IPS DF 4.7 (cell line): Measurements from ENCODE around the gene INO80E.

Experiments
- DNase-seq: peaks from one replicate; pipeline ENCODE4 v3.0.0-alpha.2; 2013; ENCODE audit warnings: low spot score; ENCODE audit errors: extremely low read depth

Gene INO80E

DNA sequence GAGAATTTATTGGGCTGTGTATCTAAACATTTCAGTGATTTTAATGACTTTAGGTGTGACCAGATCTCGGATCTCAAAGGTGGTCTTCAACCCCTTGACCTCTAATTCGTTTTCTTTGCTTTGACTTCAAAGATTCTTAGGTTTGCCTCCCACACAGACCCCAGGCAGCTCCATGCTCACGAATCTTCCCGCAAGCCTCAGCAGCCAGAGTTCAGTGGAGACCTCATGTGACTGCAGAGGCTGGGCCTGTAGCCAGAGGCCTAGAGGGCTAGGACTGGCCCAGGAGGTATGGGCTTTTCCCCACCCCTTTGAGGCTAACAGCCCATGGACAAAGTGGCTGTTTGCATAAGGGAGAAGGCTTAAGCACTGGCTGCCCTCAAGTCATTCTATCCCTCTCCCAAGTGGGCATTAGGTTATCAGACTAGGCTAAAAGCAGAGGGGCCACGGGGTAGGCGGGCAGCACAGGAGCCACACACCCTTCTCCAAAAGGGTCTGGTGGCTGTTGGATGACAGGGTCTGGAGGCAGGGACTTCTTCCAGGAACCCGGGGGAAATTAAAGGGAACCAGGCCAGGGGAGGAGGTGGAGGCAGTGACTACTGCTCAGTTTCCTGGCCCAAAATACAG is 3.6 kb upstream of the INO80E start:
- DNase-seq = no peak

DNA sequence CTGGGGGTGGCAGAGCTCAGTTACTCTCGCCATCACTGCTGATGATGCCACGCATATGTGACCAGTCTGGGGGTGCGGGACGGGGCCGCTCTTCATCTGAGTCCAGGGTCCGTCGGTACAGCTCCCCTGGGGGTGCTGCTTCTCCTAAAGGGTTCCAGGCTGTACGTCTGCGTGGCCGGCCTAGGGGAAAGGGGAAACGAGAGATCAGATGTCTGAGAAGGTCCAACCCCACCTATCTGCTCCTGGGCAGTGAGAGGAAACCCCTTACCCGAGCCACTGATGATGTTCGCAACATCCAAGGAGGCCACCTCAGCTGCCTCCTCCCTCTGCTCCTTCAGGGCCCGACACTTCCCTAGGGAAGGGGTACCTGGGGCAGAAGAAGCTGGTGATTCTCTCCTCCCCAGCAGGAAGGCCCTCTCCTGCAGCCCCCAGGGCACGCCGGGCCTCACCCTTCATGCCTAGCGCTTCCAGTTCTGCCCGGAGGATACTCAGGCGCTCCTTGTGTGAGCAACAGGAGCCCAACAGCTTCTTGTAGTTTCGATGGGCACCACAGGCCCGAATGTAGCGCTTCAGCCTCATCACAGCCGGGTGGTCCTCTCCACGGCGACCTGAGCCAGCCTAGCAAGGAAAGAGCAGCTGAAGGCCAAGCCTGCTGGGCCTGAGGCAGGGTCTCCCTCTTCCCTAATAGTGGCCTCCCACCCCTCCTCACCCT is 2.7 kb upstream of the INO80E start:
- no peak for DNase-seq

DNA sequence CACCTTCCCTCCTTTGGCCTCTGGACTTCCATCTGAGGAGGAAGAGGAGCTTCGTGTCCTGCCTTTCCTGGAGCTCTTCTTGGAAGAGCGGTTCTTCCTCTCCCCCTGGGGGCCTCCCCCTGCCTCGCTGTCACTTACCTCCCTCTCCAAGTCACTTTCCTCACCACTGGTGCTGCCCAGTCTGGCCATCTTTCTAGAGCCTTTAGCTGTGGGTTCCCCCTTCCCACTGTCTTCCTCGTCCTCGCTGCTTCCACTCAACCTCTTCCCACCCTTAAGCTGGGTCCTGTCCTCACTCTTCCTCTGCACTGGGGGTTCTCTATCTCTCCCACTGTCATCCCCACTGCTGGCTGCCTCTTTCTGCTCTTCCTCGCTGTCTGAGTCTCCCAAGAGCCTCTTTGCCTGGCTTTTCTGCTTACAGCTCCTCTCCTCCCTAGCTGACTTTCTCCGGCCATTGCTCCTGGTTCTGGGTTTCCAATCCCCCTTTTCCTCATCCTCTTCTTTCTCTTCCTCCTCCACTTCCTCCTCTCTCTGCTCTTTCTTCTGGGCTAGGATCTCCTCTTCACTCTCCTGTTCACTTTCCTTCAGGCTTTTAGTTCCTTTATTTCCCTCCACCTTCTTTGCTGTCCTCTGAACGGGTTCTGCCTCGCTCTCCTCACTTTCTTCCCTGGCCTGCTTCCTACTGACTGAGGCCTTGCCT is 2.0 kb upstream of the INO80E start:
- DNase-seq = no peak

DNA sequence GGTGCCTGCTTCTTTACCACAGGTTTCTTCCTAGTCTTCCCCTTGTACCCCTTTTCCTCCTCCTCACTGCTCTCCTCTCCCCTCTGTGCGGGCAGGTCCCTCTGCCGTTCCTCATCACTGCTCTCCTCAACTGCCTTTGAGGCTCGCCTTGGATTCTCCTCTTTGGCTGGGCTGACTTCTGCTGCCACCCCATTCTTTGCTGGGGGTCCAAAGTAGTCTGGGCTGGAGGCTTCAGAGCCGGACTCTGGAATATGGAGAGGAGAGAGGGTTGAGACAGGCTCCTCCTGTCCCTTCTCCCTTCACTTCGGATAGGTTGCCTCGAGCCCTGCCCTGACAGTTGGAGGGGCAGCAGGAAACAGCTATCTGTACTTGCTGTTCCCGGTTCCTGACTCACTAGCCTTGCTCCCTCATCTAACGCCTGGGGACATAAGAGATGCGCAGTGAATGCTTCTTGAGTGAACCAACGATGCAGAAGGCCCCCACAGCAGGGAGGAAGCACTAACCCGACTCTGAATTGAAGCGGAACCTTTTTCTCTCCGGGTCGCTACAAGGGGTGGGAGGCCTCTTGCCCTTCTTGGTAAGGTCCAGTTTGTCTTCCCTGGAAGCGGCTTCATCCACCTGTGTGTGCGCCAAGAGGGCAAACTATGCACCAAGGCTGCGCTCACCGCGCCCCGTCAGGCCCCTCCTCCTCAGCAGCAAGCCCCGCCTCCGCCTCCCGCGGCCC is 1.3 kb upstream of the INO80E start:
- DNase-seq = no peak

DNA sequence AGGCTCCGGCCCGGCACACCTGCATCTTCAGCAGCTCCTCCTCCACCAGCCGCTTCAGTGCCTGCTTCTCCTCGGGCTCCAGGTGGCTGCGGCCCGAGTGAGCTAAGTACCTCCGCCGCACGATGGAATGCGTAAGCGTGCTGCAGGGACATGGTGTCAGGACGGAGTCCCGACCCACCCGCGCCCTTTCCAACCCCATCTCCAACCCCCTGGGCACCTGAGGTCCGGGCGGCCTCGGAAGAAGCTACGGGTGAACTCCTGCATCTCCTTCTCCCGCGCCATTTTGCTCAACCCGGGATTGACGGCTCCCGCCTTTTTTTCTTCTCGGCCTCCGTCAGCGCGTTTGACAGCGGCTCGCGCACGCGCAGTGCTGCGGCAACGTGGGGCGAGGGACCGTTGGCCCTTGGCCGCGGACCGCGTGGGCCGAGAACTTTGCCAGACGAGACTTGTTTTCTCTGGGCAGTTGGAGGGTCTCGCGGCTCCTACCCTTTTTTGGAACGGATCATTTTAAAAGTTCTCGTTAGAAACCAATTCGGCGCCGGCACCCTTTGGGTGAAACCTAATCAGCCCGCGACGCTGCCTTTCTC is 624 bp upstream of the INO80E start, which contains the start of gene HIRIP3:
TSS of gene HIRIP3 (minus strand) at position 294 of the 587 bp plus-strand sequence. CDS start at position 282, 12 bp downstream.
- no peak for DNase-seq

DNA sequence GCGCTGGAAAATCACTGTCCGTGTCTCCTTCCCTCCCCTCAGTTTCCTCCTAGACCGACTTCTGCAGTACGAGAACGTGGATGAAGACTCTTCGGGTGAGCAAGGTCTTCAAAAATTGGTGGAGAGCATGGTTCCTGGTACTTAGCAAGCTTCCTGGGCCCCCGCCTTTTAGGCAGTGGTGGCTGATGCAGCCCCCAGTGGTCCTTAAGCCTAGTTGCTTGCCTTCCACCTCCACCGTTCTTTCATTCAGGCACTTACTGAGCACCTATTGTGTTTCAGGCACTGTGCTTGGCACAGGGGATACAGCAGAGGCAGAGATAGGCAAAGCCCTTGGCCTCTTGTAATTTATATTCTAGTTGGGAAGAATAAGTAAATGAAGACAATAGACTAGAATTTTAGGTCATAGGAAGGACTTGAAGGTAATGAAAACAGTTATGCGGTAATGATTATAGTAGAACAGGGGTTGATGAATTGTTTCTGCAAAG is 767 bp downstream of the INO80E start:
- no peak for DNase-seq

DNA sequence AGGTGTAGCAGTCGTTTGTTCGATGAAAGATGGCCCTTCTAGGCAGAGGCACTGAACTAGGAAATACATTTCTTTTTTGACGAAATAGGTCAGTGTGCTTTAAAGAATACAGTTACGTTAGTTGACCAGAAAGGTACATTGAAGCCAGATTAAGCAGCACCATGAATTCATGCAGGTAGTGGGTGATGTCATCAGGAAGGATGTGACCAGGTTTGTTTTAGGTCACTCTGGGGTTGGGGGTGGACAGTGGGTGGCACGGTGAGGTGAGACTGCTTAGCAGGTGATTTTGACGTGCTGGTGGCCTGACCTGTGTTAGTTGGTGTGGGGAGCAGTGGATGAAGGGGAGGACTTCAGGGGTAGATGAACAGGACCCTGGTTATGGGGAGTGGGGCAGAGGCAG is 3.6 kb downstream of the INO80E start:
- no peak for DNase-seq

DNA sequence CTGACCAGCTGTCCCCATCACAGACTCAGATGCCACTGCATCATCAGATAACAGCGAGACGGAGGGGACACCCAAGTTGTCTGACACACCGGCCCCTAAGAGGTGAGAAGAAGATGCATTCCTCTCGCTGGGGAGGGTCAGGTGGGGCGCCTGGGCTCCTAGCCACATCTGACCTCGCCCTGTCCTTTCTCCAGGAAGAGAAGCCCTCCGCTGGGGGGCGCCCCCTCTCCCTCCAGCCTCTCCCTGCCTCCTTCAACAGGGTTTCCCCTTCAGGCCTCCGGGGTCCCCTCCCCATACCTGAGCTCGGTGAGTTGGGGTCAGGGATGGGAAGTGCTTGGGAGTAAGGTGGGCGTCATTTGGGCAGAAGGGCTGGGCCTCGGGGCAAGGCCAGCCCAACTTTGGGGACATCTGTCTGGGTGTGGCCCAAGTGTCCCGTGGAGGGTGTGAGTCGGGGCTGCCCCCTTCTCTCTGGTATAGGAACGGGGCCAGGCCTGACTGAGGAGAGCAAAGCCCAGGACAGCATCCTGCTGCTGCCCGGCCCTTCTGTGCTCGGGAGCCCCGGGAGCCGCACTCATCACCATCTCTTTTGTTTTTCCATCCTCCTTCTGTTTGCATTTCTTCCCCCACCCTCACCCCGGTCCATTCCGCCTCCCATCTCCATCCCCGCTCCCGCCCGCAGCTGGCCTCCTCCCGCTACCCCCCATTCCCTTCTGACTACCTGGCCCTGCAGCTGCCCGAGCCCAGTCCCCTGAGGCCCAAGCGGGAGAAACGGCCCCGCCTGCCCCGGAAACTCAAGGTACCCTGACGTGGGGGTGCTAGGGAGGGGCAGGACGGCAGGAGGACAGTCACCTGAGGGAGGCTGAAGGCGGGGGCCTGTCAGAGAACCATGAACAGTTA is 4.9 kb downstream of the INO80E start:
- no peak for DNase-seq

DNA sequence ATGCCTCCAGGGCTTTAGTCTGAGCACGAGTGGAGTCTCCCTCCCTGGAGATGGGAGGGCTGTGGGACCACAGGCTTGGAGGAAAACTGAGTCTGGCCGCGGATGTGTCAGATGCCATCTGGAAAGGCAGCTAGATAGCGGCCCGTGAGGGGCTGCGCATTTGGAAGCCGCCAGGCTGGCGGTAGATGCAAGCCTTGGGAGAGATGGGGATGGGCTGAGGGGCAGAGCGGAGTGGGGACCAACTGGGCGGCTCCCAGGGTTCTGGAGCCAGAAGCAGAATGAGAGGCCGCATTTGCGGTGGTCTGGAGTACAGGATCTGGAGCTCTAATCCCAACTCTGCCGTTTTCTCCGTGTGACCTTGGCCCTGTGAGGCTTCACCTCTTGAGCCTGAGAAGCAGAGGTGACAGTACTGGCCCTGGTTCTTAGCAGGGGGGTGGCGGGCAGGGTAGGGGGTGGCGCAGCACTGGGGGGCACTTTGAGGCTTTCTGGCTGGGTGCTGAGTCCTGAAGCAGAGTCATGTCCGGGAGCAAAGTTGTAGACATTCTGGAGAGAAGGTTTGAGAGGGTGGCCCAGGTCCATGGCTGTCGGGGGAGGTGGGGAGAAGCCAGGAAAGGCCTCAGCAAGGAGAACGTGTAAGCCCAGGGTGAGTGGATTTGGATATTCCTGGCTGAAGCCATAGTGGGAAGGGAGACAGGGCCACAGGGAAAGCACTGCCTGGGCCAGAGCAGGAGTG is 6.7 kb downstream of the INO80E start:
- DNase-seq = no peak

DNA sequence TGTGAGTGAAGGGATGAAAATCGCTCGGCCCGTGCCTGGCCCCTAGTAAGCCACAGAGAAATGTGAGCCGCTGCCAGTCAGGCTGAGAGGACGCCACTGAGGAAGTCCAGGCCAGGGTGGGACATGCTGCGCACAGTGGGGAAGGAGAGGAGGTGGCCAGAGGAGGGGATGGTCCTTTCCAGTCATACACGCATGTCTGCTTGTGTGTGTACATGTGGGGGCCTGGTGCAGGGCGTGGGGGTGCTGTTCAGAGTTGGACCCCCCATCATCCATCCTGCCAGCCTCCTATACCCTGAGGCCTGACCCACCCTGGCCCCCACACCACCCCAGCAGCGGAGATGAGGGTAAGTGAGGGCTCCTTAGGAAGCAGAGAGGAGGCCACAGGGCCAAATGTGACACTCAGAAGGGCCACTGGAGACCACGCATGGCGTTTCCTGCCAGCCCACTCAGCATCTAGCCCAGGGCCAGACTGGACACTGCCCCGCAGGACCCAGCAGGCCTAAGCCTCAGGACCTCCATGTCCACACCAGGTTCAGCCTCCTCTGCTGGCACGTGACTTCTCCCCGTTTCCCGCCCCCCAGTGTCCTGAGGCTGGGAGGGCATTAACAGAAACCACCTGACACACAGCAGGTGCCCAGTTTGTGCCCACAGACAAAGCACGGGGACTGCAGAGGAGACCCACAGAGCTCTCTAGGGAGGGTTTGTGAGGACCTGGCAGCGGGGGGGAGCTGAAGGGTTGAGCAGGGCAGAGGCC is 7.8 kb downstream of the INO80E start:
- DNase-seq = no peak

DNA sequence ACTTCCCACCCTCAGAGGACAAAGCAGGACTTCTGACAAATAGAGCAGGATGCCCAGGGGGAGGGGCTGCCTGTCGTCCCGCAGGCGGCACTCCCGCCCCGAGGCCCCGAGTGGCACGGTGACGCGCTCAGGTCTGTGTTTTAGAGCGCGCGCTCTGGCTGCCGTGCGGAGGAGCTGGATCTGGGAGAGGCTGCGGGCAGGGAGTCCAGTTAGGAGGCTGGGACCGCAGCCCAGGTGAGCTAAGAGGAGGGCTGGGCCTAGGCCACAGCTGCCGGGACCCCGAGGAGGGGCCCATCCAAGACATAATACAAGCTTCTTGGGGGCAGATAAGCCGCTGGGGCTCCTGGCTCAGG is 8.4 kb downstream of the INO80E start:
- DNase-seq = no peak

DNA sequence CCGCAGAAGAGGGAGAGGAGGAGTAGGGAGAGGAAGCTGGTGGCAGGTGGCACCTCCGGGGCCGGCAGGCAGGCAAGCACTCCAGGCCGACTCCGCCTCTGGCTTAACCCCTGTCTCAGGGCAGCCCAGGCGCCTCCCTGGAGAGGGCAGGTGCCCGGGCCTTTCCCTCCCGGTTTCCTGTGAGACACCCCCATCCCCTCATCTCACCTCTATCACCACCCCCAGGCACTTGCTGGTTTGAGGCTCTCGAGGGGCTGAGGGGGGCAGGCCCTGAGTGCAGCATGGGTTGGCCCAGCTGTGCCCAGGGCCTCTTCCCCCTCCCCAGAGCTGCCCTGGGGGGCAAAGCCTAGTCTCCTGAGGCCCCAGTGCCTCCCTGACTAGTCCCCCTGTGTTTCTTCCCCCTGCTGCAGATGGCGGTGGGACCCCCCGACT is 8.8 kb downstream of the INO80E start:
- DNase-seq = no peak

DNA sequence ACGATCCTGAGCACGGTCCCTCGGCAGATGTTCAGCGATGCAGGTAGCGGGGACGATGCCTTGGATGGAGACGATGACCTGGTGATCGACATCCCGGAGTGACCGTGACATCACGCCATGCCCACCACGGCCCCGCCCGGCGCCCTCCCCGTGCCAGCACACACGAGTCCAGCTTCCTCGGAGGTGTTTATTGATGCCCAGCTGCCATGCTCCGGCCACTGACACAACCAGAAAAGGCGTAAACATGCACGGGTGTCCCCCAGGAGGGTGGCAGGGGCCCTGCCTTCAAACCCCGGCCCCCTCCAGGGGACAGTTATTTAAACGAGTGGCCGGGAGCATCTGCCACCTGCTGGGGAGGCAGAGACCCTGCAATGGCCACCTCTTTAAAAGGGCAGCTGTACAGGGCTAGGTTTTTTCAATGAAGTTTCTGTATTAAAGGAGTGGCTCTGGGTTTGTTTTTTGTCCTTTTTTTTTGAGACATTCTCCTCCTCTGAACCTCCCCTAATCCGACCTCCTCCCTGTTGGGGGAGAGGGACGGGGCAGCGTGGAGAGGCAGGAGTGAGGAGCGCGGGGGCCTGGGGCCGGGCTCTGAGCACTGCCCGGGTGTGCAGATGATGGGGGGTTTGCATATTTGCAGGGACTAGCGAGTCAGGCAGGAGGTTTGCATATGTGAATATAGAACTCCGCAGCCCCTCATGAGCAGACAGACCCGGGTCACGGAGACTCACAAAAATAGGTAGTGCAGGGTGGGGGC is 9.5 kb downstream of the INO80E start:
- DNase-seq = no peak

DNA sequence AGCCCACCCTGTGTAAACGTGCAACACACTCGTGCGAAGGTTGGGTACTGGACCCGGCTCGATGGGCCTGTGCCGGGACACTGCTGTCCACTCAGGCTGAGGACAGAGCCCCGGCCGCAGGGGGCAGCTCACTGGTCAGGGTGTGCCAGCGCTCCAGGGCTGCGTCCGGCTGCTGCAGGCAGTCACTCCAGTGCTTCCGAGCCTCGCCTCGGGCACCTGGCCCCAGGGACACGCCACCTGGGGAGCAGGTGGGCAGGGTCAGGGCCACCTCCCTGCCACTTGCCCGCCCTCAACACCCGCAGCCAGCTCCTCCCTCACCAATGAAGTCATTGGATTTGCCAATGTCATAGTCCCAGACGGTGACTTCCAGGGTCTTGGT is 10.0 kb downstream of the INO80E start:
- no peak for DNase-seq

DNA sequence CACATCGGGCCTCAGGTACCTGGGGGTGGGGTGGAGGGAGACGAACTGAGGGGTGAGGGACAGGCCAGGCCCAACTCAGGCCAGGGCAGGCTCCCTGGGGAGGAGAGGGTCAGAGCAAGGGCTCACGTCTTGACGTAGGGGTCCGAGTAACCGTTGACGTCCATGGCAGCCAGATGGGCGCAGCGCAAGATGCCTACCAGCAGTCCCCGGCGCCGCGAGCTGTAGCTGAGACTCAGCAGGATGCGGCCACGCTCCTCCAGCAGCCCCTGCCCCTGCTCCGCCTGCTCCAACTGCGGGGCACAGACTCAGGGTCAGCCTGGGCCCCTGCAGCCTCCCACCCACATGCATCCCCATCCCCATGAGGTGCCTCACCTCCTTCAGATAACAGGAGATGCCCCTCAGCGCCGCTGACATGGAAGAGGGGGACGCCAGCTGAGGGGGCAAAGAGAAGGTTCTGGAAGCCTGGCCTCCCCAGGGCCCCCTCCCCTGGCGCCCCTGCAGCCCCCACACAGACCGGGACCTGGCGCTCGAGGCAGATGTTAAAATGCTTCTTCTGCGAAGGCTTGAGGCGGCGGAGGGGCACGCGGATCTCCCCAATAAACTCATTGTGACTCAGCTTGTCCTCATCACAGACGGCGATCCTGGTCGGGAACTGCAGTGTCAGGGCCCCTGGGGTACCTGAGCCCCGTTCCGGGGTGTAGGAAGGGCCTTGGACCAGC is 10.8 kb downstream of the INO80E start:
- no peak for DNase-seq

DNA sequence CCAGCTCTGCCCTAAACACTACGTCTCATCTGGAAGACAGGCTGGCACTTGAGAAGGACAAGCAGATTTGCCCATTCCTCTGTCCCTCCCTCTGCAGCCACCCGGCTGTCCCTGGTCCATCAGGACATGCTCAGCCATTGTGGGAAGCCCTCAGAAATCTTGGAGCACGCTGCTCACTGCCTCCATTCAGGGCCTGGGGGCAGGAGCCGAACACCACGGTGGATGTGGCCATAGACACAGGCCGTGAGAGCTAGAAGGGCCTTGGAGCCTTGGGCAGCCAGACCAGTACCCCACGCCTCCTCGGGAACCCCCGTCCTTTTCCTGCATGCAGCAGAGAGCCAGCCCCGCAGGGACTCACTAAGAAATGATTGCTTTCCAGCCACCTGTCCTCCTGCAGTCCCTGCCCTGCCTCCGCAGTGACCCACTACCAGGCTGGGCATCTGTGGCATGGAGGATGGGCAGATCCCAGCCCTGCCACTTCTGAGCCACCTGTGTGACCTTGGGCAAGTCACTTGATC is 11.4 kb downstream of the INO80E start:
- DNase-seq = no peak

DNA sequence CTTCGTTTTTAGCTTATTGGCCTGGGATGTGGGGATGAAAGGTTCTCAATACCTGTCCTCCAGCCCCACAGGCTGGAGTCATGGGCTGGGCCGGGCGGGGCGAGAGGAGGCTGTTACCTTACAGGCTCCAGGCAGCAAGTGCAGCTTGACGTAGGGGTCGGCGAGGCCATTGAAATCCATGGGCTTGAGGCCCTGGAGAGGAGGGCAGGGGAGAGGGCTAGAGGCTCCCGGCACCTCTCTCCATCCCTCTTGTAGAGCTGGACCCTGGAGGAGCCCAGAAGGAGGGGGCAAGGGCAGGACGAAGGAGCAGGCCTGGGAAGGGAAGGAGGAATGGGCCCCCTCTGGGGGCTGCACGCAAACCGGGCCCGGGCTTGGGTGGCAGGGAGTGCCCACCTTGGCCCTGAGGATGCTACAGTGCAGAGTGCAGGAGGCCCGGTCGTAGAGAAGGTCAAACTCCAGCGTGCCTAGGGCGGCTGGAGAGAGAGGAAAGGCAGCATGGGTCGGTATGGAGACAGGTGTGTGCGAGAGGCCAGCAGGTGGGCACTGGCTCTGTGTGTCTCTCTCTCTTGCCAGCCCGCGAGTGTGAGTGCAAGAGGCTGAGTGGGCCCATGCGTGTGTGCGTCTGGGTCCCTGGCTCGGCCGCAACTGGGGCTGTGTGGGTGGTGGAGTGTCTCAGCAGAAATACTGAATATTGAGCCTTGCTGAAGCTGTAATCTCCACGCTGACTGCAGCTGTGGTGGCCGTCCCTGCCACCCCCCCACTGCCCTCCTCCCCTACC is 13.2 kb downstream of the INO80E start:
- no peak for DNase-seq
